GM18951 (cell line): ENCODE data around the gene AGBL1.

ENCODE experiments used
- POLR2A ChIP-seq: IDR thresholded peaks from 4 replicates; pipeline ENCODE4 v1.6.1; 2011; ENCODE audit warnings: mild to moderate bottlenecking; ENCODE audit not compliant: insufficient read length, insufficient read depth; ENCODE audit errors: extremely low read depth
- in situ Hi-C: fragments of 300-500 bp; cut with MboI; formaldehyde crosslinking; loops from one replicate; pipeline ENCODE4 v1.12.0; 2022; ENCODE audit warnings: low sequenced_read_pairs, mixed read lengths, inconsistent platforms; ENCODE audit not compliant: unreplicated experiment

AGBL1 gene

GRCh38 chr15:86764021-86764420 is 684.4 kb downstream of the AGBL1 start:
- in situ Hi-C loops = no loop called here
- TF ChIP-seq POLR2A = no peak

GRCh38 chr15:86765281-86765680 is 685.6 kb downstream of the AGBL1 start:
- in situ Hi-C loops = no loop called here
- TF ChIP-seq POLR2A = no peak

DNA sequence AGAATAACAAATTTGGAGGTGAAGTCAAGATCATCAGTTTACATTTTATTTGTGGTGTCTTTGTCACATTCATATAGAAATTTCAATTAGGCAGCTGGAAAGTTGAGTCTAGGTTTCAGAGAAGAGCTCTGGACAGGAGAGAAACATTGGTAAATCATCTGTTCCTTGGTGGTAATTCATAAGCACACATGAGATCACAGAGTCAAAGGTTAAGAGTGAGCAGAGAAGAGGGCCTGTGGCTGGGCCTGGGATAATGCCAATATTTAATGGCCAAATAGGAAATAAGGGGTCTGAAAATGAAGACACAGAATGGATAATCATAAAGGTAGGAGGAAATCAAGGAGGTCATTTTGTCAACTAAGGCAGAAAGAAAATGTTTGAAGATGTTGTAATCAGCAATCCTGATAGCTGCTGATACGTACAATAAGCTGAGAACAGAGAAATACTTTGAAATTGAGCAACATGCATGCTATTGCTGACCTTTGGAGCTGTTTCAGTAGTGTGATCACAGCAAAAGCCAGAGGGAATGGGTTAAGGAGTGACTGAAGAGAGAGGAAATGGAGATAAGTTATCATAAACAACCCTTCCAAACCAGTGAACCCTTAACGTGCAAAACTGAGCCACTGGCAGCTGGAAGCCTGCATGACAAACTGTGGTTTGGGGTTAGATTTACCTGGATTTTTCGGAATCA is 692.8 kb downstream of the AGBL1 start:
- no peak for TF ChIP-seq POLR2A

GRCh38 chr15:86773736-86774135 is 694.1 kb downstream of the AGBL1 start:
- in situ Hi-C loops = no loop called here
- no peak for TF ChIP-seq POLR2A

More for the DNA sequence above, 692.8 kb downstream of the AGBL1 start:
- in situ Hi-C loops = no loop called here

GRCh38 chr15:86776145-86776544 is 696.5 kb downstream of the AGBL1 start:
- TF ChIP-seq POLR2A = no peak
- in situ Hi-C loops = no loop called here

- TF ChIP-seq POLR2A = no peak
- in situ Hi-C loops = no loop called here
Measured at GRCh38 chr15:86796521-86796920, 716.9 kb downstream of the AGBL1 start.

DNA sequence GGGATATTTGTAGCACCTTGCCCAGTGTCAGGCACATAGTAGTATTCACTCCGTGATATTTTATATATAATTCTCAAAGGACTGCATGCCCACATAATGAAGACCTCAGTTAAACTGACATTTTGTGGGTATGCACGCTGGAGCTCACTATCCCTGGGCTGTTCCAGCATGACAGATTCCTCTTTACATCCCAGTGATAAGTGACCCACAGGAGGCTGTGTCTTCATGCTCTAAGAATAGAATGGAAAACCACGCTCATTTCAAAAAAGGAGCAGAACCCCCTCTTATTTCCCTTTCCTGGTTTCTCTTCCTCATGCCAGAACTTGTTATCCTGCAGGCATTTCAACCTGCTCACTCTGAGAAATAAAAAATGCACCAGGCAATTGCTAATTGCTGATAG is 717.5 kb downstream of the AGBL1 start:
- in situ Hi-C loops = no loop called here
- no peak for TF ChIP-seq POLR2A

DNA sequence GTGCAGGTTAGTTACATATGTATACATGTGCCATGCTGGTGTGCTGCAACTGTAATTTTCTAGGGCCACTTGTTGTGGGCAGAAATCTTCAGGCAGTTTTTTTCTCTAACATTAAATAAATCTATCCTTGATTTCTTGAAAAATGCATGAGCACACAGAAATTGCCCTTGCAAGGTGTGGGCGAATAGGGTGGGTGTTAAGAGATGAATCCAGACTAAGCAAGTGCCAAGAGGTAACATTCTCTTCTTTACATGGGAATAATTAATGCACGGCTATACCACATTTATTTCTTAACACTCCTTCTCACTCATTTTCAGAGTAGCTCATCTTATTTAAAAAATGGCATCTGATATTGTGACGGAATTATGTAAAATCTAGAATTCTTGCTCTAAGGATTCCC is 719.6 kb downstream of the AGBL1 start:
- in situ Hi-C loops = no loop called here
- TF ChIP-seq POLR2A = no peak

GRCh38 chr15:86802244-86802643 is 722.6 kb downstream of the AGBL1 start:
- TF ChIP-seq POLR2A = no peak
- in situ Hi-C loops = no loop called here

DNA sequence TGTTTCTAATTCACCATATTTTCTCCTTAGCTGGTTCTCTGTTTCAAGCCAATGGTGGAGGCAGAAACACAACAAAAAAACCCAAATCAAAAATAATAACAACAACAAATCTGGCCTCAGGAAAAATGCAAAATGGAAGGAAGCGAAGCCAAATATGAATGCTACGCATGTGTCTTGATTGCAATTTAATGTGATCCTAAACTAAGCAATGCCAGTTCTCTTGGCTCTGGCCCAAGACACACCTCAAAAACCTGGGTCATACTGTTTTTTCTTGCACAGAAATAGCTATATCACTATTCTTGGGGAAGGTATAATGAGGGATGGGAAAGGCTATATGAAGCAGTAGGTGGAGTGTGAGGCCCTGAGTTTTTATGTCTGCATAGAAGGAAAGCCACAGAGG is 724.7 kb downstream of the AGBL1 start:
- no peak for TF ChIP-seq POLR2A
- in situ Hi-C loops = no loop called here

DNA sequence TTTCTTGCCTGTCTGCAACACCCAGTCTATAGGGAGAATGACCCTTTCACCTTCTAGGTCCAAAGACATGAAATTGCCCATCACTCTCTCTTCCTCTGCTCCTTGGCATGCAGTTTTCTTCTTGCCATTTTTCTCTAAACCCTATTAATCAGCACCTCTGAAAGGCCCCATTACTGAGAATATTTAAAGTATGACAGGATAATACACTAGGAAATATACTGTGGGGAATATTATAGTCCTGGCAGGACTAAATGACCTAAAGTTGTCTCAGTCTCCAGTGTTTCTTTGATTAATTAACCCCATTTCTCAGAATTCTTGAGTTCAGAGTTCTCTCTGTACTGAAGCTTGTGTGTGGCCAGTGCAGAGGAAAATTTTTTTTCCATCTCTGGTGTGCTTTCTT is 730.7 kb downstream of the AGBL1 start:
- in situ Hi-C loops = no loop called here
- TF ChIP-seq POLR2A = no peak

DNA sequence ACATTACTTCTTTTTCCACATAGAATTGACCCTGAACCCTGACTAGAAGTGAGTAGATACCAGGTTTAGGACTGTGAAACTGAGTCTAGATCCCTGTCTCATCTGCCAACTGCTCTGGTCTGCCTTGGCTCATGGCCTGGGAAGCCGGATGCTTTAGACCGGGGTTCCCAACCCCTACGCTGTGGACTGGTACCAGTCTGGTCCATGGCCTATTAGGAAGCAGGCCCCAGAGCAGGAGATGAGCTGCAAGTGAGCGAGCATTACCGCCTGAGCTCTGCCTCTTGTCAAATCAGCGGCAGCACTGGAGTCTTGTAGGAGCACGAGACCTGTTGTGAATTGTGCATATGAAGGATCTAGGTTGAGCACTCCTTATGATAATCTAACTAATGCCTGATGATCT is 734.2 kb downstream of the AGBL1 start:
- TF ChIP-seq POLR2A = no peak
- in situ Hi-C loops = no loop called here

DNA sequence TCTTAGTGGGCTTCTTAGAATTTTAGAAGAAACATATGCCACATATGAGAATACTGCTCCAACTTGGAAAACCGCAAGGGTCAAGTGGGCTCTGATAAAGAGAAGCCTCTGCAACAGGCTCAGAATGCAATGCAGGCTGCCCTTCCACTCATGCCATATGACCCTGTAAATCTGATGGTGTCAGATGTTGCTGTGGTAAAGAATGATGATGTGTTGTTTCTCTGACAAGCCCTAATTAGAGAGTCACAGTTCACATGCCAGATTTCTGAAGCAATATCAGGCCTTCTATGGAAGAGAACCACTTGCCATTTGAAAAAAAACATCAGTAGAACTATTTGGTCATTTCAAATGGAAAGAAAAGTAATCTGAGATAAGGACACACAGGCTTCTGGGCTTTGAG is 749.6 kb downstream of the AGBL1 start:
- in situ Hi-C loops = no loop called here
- no peak for TF ChIP-seq POLR2A

GRCh38 chr15:86830304-86830703 is 750.6 kb downstream of the AGBL1 start:
- TF ChIP-seq POLR2A = no peak
- in situ Hi-C loops = no loop called here

GRCh38 chr15:86833595-86833994 is 753.9 kb downstream of the AGBL1 start:
- in situ Hi-C loops = no loop called here
- TF ChIP-seq POLR2A = no peak
